CD14-positive monocyte (primary cell): Measurements from ENCODE around the gene NUP50. TPM values are rescaled to one million over a fixed set of nuclear protein-coding genes. Genes with fewer than 3 reads are reported as not detected.

Source experiments
- DNase-seq, 3 donors: peaks; one replicate each; pipeline ENCODE4 v3.0.0-alpha.2; 2011 to 2022
- H2AFZ ChIP-seq: 2 replicates; pipeline ENCODE4 v1.6.0; 2012; ENCODE audit warnings: mild to moderate bottlenecking, low read depth, low read length, inconsistent platforms; ENCODE audit not compliant: insufficient read depth, poor library complexity, severe bottlenecking
- H3K27ac ChIP-seq, 2 donors: 1 replicate in 1 of 2; 2 replicates in 1 of 2; pipeline ENCODE4 v1.5.1; 2012 to 2013; ENCODE audit warnings: low read length in 2 of 2, control low read depth in 1 of 2, inconsistent platforms in 1 of 2, low read depth in 1 of 2, mild to moderate bottlenecking in 1 of 2
- H3K27me3 ChIP-seq, 2 donors: one replicate each; pipeline versions ENCODE4 v1.6.0 to v1.6.1; 2011 to 2013; ENCODE audit warnings: low read length in 2 of 2; ENCODE audit not compliant: control insufficient read depth in 2 of 2, insufficient read depth in 2 of 2
- H3K36me3 ChIP-seq, 2 donors: replicated peaks in 1 of 2; 1 replicate in 1 of 2; 2 replicates in 1 of 2; pipeline versions ENCODE4 v1.5.1 to v1.6.1; 2012 to 2013; ENCODE audit warnings: low read length in 2 of 2, control low read depth in 1 of 2, inconsistent platforms in 1 of 2, mild to moderate bottlenecking in 1 of 2; ENCODE audit not compliant: insufficient read depth in 2 of 2, control insufficient read depth in 1 of 2
- H3K4me1 ChIP-seq, 2 donors: 1 replicate in 1 of 2; 2 replicates in 1 of 2; pipeline versions ENCODE4 v1.5.1 to v1.6.1; 2012 to 2013; ENCODE audit warnings: low read length in 2 of 2, control low read depth in 1 of 2, inconsistent platforms in 1 of 2, mild to moderate bottlenecking in 1 of 2, moderate library complexity in 1 of 2; ENCODE audit not compliant: insufficient read depth in 2 of 2, control insufficient read depth in 1 of 2
- H3K4me2 ChIP-seq: replicated peaks from 2 replicates; pipeline ENCODE3; 2012; ENCODE audit warnings: low read length, moderate library complexity, mild to moderate bottlenecking; ENCODE audit not compliant: poor library complexity, severe bottlenecking; ENCODE audit errors: extremely low read depth
- H3K4me3 ChIP-seq, 3 experiments: fragments of 200-600 bp in 1 of 3; sonication (generic) in 1 of 3; replicated peaks in 1 of 3; 1 replicate in 2 of 3; 2 replicates in 1 of 3; pipeline ENCODE4 v1.5.1; 2011 to 2013; ENCODE audit warnings: low read length in 3 of 3, mild to moderate bottlenecking in 3 of 3, control low read depth in 2 of 3, low read depth in 2 of 3, inconsistent platforms in 1 of 3, moderate library complexity in 1 of 3
- H3K79me2 ChIP-seq: 2 replicates; pipeline ENCODE4 v1.6.0; 2012; ENCODE audit warnings: mild to moderate bottlenecking, control low read depth, inconsistent platforms, low read length, moderate library complexity; ENCODE audit not compliant: insufficient read depth
- H3K9ac ChIP-seq: 2 replicates; pipeline ENCODE4 v1.6.0; 2017; ENCODE audit warnings: low read length, mild to moderate bottlenecking; ENCODE audit not compliant: insufficient read depth, poor library complexity, severe bottlenecking
- H3K9me3 ChIP-seq, 2 donors: replicated peaks in 1 of 2; 1 replicate in 1 of 2; 2 replicates in 1 of 2; pipeline versions ENCODE4 v1.5.1 to v1.6.1; 2012 to 2013; ENCODE audit warnings: low read length in 2 of 2, control low read depth in 1 of 2; ENCODE audit not compliant: control insufficient read depth in 1 of 2, insufficient read depth in 1 of 2
- H4K20me1 ChIP-seq: 2 replicates; pipeline ENCODE4 v1.6.0; 2012; ENCODE audit warnings: mild to moderate bottlenecking, low read length, control low read depth, moderate library complexity; ENCODE audit not compliant: insufficient read depth
- H3K27ac Mint-ChIP-seq, 7 donors: one replicate each; pipeline ENCODE4 v1.8.0; 2020; ENCODE audit warnings: mild to moderate bottlenecking in 7 of 7, mixed read lengths in 7 of 7, moderate library complexity in 6 of 7, inconsistent platforms in 2 of 7
- H3K27me3 Mint-ChIP-seq, 3 donors: one replicate each; pipeline ENCODE4 v1.8.0; 2021 to 2022; ENCODE audit warnings: low read depth in 3 of 3, mild to moderate bottlenecking in 3 of 3, mixed read lengths in 3 of 3, moderate library complexity in 3 of 3, inconsistent platforms in 1 of 3
- H3K36me3 Mint-ChIP-seq, 2 donors: one replicate each; pipeline ENCODE4 v1.8.0; 2020; ENCODE audit warnings: mixed read lengths in 2 of 2, inconsistent platforms in 1 of 2, mild to moderate bottlenecking in 1 of 2
- H3K4me1 Mint-ChIP-seq: one replicate; pipeline ENCODE4 v1.8.0; 2020; ENCODE audit warnings: mild to moderate bottlenecking, mixed read lengths
- H3K4me3 Mint-ChIP-seq, 2 donors: one replicate each; pipeline ENCODE4 v1.8.0; 2020; ENCODE audit warnings: mild to moderate bottlenecking in 2 of 2, mixed read lengths in 2 of 2, moderate library complexity in 1 of 2
- H3K9me3 Mint-ChIP-seq, 7 donors: one replicate each; pipeline ENCODE4 v1.8.0; 2020 to 2022; ENCODE audit warnings: mixed read lengths in 7 of 7, mild to moderate bottlenecking in 6 of 7, moderate library complexity in 6 of 7, inconsistent platforms in 2 of 7
- WGBS: methylation state at CpG from one replicate; pipeline ENCODE4 v1.1.5; 2013; ENCODE audit warnings: missing lambda C conversion rate; ENCODE audit not compliant: insufficient coverage; 5-methylcytosine and 5-hydroxymethylcytosine counted together
- intact Hi-C, 2 donors: fragments of 100-400 bp; cut with micrococcal nuclease; formaldehyde crosslinking; loops; one replicate each; pipeline versions ENCODE4 v1.15.0 to v1.15.1; 2023
- polyA plus RNA-seq, 3 donors: library from polyadenylated mRNA; depleted of rRNA in 1 of 3; unstranded in 2 of 3; stranded (reverse) in 1 of 3; fragments of 300-500 nt in 2 of 3; fragments of >200 nt in 1 of 3; fragmentation: Illumina TruSeq in 2 of 3; gene quantifications; 1 replicate in 2 of 3; 2 replicates in 1 of 3; pipeline ENCODE4 v1.2.3, GENCODE V29; 2012 to 2021
- TF ChIP-seq, protein P1 (sequence below): fragments of 200-600 bp; IDR thresholded peaks from one replicate; pipeline ENCODE4 v1.8.0; 2022; ENCODE audit warnings: antibody characterized with exemption, mild to moderate bottlenecking

The NUP50 gene
- polyA plus RNA-seq, 3 donors = 23.4 to 28.4 (median 26.9) TPM

DNA sequence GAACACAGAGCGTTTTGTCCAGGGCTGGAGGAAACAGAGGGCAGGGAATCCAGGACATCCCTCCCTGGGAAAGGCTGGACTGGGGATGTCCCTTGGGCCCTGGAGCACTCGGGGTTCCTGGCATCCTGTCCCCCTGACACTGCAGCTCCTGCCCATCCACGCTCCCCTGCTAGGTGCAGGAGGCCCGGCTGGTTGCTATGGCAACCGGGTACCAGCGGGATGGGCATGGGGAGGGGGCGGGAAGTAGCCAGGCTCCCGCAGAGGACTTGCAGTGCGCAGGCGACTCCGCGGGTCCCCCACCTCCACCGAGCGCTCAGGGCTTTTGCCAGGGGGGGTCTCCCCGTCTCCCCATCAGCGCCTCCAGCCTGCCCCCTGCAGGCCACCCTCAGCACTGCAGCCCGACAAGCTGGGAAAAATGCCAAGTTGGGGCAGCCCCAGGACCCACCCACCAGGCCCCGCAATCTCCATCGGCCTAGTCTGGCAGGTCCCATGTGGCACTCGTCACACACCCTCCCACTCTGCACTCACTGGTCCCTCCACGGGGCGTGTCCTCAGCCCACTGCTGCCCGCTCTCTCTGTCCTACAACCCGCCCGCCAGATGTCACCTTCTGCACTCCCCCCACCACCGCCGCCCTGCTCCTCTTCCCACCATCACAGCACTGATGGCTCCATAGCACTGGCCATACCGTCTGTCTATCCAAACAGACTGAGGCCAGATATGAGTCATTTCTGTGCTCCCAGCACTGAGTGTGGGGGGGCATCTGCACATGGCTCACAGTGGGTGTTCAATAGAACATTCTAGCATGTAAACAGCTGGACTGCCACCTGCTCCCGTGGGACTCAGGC lies 45.5 kb downstream of the NUP50 start:
- peak overlapping the region; percentile 54 to 90 (median 84) for H3K27ac Mint-ChIP-seq
- H3K36me3 Mint-ChIP-seq = peaks cover 61 to 73% of the 10 kb centered on the region in 2 donors
- 77% methylated on average over 19 of the region's 29 CpGs for WGBS
- Histone ChIP-seq H3K27me3 (no peaks in the 10 kb centered on the region), H3K36me3 (peaks cover 64 to 76% of the 10 kb centered on the region in 2 donors), H3K79me2 (peaks cover 99% of the 10 kb centered on the region), H3K9me3 (no peaks in the 10 kb centered on the region), H4K20me1 (peaks cover 97% of the 10 kb centered on the region), H3K4me3 (no peak overlapping the region), H2AFZ (no peak overlapping the region), H3K4me1 (peaks cover 26 to 27% of the 10 kb centered on the region in 2 donors), H3K4me2 (no peak overlapping the region), H3K9ac (no peak overlapping the region), H3K27ac (peak overlapping the region in 1 of 2 donors; percentile 98)
- H3K4me3 Mint-ChIP-seq = no peak overlapping the region
- peaks cover 0 to 2% (median 1%) of the 10 kb centered on the region in 3 donors for H3K27me3 Mint-ChIP-seq
- intact Hi-C loops = loop anchor here (5.0 kb wide), 2 partner anchors 33 to 37 kb away; partner anchors contain the start of gene KIAA0930 (in 1 of the 2)
- H3K9me3 Mint-ChIP-seq = peaks cover 0 to 2% (median 0%) of the 10 kb centered on the region in 7 donors
- TF ChIP-seq, protein P1, sequence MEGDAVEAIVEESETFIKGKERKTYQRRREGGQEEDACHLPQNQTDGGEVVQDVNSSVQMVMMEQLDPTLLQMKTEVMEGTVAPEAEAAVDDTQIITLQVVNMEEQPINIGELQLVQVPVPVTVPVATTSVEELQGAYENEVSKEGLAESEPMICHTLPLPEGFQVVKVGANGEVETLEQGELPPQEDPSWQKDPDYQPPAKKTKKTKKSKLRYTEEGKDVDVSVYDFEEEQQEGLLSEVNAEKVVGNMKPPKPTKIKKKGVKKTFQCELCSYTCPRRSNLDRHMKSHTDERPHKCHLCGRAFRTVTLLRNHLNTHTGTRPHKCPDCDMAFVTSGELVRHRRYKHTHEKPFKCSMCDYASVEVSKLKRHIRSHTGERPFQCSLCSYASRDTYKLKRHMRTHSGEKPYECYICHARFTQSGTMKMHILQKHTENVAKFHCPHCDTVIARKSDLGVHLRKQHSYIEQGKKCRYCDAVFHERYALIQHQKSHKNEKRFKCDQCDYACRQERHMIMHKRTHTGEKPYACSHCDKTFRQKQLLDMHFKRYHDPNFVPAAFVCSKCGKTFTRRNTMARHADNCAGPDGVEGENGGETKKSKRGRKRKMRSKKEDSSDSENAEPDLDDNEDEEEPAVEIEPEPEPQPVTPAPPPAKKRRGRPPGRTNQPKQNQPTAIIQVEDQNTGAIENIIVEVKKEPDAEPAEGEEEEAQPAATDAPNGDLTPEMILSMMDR = peak; percentile 79
- peak in 1 of 3 donors; percentile 30 for DNase-seq
- peaks cover 29% of the 10 kb centered on the region for H3K4me1 Mint-ChIP-seq

DNA sequence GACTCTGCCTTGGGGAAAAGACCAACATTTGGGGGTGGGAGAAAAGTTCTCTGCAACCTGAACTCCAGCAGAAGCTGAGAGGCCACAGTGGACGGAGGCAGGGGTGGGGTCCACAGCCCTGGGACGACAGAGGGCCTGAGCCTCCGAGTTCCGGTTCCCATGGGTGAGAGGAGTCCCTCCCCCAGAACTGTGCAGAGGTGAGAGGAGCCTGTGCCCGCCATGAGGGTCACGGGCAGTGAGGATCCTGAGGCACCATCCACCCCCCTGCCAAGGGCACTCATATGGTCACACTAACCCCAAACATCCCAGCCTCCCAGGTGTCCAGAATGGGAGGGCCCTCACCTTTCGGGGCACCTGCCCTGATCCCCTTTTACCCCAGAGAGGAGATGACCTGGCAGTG lies 46.4 kb downstream of the NUP50 start:
- Mint-ChIP-seq H3K36me3 (peaks cover 56 to 69% of the 10 kb centered on the region in 2 donors), H3K4me1 (peaks cover 37% of the 10 kb centered on the region), H3K9me3 (peaks cover 0 to 2% (median 0%) of the 10 kb centered on the region in 7 donors), H3K4me3 (no peak overlapping the region), H3K27ac (peak overlapping the region in 6 of 7 donors; percentile 35 to 89 (median 76)), H3K27me3 (peaks cover 0 to 2% (median 1%) of the 10 kb centered on the region in 3 donors)
- H3K79me2 ChIP-seq = peaks cover 99% of the 10 kb centered on the region
- peaks cover 97% of the 10 kb centered on the region for H4K20me1 ChIP-seq
- H3K9ac ChIP-seq = no peak overlapping the region
- peaks cover 55 to 66% of the 10 kb centered on the region in 2 donors for H3K36me3 ChIP-seq
- no peaks in the 10 kb centered on the region for H3K9me3 ChIP-seq
- H3K4me3 ChIP-seq = no peak overlapping the region
- no peak for DNase-seq
- 100% methylated on average over 1 of the region's 7 CpGs for WGBS
- H3K27ac ChIP-seq = peak overlapping the region in 1 of 2 donors; percentile 98
- intact Hi-C loops = no loop called here
- peaks cover 35 to 37% of the 10 kb centered on the region in 2 donors for H3K4me1 ChIP-seq
- no peak overlapping the region for H3K4me2 ChIP-seq
- TF ChIP-seq, protein P1 = no peak
- H2AFZ ChIP-seq = no peak overlapping the region
- H3K27me3 ChIP-seq = no peaks in the 10 kb centered on the region
